SW480 (cell line): Measurements from ENCODE around the gene TAF10.

Source experiments
- DNase-seq: peaks from one replicate; pipeline ENCODE4 v3.0.0-alpha.2; 2016; ENCODE audit warnings: low spot score

The TAF10 gene

DNA sequence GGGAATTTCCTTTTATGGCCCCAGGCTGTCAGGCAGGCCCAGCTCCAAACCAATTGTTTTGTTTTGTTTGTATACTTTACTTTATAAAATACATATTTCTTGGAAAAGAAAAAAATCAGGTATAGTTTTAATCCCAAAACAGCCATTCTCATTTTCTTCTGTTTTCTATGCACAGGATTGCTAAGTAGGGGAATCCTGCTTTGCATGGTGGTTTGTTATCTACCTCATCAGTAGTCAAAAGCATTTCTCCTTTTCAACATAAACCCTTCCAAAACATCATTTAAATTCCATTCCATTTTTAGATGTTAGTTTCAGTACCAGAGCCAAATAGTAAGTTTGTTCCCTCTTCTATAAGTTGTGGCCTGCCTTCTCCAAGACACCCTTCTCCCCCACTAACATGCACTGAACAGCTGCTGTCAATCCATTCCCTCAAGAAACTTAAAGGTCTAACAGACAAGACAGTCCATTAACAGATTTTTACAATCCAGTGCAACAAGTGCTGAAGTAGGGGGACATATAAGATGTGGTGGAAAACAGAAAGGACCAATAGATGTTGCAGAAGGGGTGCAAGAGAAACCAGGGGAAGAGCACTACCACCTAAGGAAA is 4.7 kb downstream of the TAF10 start:
- DNase-seq = no peak

DNA sequence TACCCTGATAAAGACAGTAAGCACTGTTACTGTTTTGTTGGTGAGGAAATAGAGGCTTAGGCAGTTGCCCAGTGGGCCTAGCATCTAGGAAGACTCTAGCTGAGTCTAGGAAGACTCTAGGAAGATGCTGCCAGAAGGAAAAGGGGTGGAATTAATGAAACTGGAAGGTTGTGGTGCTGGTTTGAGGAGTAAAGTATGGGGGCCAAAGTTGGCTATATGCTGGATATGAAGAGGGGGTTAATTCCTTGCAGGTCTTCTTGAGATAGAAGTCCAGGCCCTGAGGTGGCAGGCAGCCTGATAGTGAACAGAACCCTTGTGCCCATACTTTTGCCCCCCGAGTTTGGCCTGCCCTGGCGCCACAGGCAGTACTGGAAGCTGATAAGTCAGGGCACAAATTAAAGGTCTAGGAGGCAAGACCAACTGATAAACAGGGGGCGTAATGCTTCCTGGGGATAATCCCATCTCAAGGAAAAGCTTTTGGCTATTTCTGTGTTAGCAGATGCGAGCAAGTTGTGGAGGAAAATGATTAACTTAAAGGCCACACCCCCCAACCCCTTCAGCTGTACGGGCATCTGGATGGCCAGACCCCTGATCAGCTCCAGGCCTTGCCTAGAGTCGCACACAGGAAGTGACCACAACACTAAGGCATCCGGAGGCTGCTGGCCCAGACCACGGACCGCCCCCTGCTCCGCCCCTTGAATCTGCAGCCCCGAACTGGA is 5.4 kb downstream of the TAF10 start:
- DNase-seq = peak; percentile 96

DNA sequence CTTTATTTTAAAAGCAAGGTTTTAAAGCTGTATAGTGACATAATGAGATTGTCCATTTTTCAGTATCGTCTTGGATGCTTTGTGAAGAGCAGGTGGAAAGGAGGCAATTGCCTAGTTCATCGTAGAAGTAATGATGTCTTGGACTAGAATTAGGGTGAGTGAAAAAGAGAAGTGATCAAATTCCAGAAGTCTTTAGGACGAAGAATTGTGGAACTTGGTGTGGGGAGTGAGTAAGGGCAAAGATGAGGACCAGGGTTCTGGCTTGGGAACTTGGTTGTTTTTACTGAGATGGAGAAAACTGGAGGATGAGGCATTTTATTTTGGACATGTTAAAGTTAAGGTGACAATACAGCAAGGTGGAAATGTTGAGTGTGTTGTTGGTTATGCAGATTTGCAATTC is 7.2 kb downstream of the TAF10 start:
- DNase-seq = no peak

DNA sequence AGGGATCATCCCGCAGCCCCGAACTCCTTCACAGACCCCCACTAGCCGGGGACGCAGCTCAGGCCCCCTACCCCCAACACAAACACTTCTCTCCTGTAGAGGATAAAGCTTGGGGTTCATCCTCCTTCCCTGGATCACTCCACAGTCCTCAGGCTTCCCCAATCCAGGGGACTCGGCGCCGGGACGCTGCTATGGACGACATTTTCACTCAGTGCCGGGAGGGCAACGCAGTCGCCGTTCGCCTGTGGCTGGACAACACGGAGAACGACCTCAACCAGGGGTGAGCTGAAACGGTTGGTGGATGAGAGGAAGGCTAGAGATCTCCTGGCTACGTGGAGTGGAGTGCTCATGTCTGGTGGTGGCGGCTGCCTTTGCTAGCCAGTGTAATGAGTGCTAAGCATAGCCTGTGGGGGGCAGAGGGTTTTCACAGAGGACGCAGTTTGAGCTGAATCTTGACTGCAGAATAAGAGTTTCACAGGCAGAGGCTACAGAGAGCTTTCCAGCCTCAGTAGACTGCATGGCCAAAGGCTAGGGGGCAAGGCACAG is 7.9 kb downstream of the TAF10 start:
- peak; percentile 75 for DNase-seq

DNA sequence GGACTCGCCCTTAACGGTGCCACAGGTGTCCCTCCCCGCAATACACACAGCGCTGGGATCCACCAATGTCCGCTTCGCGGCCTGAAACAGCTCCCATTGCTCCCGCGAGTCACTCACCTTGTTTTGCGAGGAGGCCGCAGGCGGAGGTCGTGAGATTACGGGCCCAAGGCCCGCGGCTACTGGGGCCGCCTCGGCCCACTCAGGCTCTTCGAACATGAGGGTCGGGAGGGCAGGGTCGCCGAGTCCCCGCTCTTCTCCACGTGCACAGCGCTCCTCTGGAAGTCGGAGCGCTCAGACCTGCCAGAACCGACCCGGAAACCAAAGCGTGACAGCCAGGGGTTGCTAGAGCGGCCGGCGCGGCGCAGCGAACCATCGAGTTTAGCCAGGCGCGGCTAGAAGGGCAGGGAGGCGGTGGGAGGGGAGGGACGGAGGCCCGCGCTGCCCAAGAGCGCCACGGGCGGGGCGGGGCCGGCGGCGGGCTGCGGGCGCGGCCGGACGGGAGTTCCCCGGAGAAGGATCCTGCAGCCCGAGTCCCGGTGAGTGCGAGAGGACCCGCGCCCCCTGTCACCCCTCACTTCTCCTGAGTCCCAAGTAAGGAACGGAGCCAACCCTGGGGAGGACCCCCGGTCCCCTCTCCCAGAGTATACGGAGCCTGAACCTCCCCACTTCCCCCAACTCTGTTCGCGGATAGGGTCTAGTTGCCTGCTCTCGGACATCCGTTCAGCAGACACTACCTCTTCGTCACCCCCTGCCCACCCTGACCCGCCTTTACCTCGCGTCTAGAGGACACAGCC is 8.5 kb downstream of the TAF10 start, which contains the start of the genes ILK and RRP8:
ILK (plus strand) TSS at position 488 of the 794 bp plus-strand sequence. CDS start 498 bp downstream, outside the sequence.
RRP8 (minus strand) TSS at position 330 of the 794 bp plus-strand sequence; CDS start at position 216, 114 bp downstream.
- DNase-seq = peak; percentile 90

DNA sequence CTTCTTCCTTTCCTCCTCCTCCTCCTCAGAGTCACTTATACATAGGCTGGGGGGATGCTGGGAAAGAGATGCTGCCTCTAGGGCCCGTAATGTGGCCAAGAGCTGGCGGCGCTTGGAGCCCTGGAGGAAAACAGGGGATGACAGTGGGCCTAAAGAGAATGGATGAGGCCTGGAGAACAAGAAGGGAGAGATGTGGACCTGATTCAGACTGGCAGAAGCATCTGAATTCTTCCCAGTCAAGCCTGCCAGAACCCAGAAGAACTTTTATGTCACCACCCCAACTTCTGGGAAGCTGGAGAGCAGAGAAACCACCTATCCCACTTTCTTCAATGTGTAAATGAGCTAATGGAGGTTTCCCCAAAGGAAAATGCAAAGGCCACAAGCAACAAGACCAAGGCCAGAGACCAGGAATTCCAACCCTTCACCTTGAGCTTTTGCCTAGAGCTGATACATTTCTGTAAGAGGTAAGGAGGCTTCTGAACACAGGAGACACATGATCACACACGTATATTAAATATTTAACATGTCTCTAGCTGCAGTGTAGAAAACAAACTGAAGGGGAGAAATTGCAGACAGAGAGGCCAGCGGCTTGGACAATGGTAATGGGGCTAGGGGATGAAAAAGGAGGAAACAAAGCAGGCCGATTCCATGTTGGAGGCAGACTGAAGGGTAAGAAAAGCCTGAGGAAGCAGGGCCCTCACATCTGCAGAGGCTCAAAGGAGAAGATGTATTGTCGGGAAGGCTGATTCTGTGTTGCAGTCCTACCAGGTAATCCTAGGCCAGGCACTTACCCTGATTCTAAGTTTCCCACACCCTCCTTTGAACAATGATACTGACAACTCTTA is 9.7 kb downstream of the TAF10 start:
- DNase-seq = no peak

- DNase-seq = no peak
These were observed 11.0 kb downstream of the TAF10 start for GRCh38 chr11:6601041-6601461.

DNA sequence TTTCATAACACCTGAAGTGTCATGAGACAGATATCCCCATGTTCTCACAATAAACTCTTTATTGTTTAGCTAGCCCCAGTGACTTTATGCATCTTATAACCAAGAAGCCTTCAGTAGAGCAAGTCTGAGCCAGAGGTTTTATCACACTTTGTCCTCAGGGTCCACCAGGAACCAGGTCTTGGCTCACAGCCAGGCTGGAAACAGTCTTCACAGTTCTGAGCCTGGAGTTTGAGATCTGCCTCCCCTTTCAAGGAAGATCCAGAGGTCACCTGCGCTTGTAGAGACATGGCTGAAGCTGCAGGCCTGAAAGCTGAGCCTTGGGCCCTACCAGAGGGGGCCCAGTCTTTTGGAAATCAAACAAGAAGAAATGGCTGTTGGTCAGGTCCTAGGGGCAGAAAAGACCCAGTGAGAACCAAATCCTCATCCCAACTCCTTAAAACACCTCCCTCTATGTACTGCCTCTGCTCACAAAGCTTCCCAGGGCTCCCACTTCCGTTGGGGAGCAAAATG is 12.1 kb downstream of the TAF10 start:
- DNase-seq = no peak

GRCh38 chr11:6599449-6599848 is 12.6 kb downstream of the TAF10 start:
- no peak for DNase-seq

DNA sequence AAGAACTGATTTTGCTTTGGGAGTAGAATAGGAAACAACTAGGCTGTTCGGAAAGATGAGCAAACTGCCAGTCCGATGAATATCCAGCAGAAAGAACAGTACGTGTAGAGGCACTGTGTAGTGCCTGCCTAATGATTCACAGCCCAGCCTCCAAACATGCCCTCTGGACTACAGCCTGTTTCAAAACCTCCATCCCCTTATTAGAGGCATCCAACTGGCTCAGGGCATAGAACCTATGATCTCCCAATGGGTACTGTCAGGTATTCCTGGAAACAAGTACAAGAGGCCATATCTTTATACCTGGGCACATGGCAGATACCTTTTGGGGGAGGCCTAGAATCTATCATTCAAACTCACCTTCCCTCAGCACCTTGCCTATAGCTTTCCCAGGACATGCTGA is 13.5 kb downstream of the TAF10 start:
- DNase-seq = no peak

GRCh38 chr11:6596239-6596877 is 15.7 kb downstream of the TAF10 start:
- DNase-seq = no peak

GRCh38 chr11:6594142-6594768 is 17.8 kb downstream of the TAF10 start:
- DNase-seq = no peak

GRCh38 chr11:6588018-6588417 is 24.0 kb downstream of the TAF10 start:
- no peak for DNase-seq

GRCh38 chr11:6587360-6587953 is 24.6 kb downstream of the TAF10 start:
- no peak for DNase-seq

DNA sequence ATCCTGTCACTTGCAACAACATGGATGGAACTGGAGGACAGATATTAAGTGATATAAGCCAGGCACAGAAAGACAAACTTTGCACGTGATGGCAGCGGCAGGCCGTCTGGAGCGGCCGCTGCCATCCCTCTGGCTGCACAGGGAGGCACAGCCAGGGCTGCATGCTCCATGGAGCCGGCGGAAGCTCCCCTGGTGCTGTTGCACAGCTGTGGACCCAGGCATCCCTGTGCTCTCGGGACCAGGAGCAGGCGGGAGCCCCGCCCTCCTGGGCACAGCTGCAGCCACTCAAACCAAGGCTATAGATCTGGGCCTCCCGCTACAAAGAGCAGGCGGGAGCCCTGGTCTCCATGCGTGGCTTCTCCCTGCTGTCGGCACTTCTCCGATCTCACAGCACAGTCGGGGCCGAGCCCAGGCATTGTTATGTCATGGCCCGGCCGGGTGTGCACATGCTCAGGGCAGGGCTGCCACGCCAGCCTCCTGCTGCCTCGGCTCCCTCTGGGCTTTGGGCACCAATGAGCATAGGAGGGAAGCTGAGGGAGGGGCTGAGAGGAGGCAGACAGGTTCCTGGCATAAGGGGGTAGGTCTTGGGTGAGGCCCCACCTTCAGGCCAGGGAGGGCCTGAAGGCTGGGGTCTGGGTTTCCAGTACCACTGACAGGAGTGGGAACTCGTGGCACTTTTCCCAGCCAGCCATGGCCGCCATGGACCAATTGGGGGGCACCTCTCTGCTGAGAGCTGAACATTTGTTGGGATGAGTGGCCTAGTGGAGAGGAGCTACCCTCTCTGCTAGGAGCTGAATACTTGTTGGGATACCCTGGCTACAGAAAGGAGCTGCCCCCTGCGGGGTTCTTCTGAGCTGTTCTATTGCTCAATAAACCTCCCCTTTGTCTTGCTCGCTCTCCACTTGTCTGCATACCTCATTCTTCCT is 25.3 kb downstream of the TAF10 start:
- no peak for DNase-seq

- no peak for DNase-seq
These were observed 27.5 kb downstream of the TAF10 start for GRCh38 chr11:6584528-6584927.

DNA sequence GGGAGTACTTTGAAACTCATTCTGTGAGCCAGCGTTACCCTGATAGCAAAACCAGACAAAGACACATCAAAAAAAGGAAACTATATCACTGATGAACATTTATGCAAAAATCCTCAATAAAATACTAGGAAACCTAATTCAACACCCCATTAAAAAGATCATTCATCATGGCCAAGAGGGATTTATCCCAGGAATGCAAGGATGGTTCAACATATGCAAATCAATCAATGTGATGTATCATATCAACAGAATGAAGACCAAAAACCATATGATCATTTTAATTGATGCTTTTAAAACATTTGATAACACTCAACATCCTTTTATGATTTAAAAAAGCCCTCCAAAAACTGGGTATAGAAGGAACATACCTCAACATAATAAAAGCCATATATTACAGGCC is 28.4 kb downstream of the TAF10 start:
- DNase-seq = no peak

GRCh38 chr11:6579681-6580080 is 32.3 kb downstream of the TAF10 start:
- no peak for DNase-seq

DNA sequence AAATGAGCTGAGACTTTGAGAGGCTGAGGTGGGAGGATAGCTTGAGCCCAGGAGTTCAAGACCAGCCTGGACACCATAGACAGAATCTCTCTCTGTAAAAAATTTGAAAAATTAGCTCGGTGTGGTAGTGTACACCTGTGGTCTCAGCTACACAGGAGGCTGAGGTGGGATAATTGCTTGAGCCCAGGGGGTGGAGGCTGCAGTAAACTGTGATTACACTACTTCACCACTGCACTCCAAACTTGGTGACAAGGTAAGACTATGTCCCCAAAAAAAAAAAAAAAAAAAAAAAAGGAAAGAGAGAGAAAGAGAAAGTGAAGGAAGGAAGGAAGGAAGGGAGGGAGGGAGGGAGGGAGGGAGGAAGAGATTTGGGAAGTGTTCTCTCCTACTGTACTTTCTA is 33.9 kb downstream of the TAF10 start:
- no peak for DNase-seq
